HG02588 (cell line): ENCODE results near the gene PRICKLE2.

Experiments used
- ATAC-seq: cut with Tn5 transposase; IDR thresholded peaks from one replicate; pipeline ENCODE4 v1.9.1; 2021; ENCODE audit warnings: mild to moderate bottlenecking, moderate library complexity; ENCODE audit not compliant: unreplicated experiment

Gene PRICKLE2

DNA sequence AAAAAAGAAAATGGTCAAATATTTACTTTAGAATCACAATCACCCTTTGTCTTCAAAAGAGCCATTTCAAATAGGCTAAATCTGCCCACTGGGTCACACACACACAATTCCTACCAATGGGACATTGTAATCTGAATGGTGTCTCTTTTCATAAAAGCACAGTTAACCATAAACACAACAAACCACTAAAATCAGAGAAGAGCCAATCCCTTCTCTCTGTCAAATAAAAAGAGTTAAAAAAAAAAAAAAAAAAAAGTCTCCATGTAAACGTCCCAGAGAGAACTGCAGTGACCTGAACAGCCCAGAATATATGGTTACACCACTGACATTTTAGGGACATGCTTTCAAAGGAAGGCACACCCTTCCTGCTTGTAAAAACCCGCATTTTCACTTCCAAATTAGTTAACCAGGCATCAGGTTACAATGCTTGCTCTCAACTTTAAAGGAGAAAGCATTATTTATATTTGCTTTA is 63.7 kb downstream of the PRICKLE2 start:
- ATAC-seq = no peak

DNA sequence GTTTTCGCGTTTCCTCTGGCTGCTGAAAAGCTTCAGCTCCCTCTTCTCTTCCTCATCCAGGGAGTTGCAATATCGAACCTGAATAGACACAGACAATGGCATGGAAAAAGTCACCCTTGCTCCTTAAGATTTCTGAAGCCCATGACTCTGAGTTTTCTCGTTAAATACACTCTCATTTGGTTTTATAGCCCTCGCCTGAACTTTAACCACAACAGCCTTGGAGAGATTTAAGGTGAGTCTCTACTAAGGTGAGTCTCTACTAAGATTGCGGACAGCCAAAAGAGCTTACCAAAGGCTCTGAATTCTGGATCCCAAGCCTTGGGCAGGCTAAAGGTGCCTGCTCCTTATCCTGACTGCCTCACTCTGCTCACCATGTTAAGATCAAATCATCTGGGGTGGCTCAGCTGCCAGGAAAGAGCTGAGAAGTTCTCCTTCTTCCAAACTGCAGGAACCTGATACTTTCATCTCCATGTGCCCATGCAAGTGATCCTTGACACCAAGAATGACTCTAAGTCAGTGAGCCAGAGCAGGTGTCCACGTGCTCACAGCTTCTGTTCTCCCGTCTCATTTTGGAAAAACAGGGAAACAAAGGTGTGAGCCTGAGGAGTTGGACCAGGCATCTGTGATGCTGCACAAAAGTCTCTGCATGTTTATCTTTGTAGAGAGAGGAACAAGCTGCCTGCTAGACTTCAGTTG is 65.1 kb downstream of the PRICKLE2 start:
- no peak for ATAC-seq

DNA sequence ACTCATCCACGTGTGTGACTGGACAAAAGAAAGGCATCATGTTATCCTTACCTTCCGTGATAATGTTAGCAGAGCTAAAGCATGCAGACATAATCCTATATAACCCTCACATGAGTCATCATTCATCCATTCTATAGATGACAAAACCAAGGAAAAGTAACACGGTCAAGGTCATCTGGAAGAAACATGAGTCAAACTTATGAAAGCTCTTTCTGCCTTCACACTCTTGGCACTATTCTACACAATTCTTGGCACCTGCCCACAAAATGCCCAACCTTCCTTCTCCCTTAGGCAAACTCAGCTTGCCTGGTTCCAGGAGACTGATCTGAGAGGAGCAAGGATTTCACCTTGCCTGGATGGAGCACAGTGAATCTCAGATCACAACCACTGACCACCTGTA is 66.9 kb downstream of the PRICKLE2 start:
- no peak for ATAC-seq

DNA sequence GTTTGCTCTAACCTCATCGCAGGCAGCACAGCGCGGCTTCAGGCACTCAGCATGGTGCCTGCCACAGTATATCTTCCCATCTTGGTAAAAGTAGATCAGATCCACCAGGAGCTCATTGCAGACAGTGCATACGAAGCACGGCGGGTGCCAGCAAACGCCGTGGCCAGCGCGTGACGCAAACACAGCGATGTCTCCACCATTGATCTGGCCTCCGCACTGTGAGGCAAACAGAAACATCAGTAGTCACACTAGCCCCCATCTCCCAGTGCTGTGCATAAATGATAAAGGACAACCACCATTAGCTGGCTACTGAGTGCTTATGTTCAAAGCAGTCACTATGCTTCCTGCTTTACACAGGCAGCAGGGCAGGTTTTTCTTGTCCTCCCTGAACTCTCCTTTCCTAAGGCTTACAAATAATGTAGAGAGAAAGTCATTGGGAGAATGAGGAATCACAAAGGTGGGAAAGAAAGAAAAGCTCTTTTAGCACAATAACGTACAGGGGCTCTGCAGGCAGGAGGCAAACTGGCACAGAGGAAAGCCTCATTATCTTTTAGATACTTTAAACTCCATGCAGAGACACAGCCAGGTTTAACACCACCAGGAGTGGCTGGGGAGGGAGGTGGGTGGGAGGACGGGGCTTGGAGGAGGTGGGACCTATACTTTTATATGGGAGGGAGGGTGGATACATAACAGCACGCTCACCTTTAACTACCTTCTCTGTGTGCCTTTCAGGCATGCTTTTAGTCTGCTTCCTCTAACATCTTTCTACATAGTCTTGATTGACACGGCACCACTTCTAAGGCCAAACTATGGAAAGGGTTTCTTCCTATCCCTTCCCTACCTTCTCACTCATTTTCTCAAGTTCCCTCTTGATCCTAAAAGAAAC is 67.9 kb downstream of the PRICKLE2 start:
- no peak for ATAC-seq

DNA sequence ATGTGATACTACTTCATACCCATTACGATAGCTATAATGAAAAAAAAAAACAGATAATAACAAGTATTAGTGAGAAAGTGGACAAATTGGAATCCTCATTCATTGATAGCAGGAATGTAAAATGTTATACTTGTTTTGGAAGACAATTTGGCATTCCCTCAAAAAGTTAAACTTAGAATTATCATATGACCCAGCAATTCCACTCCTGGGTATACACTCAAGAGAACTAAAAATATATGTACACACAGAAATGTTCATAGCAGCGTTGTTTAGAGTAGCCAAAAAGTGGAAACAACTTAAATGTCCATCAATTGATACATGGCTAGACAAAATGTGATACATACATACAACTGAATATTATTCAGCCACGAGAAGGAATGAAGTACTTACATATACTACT is 69.9 kb downstream of the PRICKLE2 start:
- no peak for ATAC-seq

DNA sequence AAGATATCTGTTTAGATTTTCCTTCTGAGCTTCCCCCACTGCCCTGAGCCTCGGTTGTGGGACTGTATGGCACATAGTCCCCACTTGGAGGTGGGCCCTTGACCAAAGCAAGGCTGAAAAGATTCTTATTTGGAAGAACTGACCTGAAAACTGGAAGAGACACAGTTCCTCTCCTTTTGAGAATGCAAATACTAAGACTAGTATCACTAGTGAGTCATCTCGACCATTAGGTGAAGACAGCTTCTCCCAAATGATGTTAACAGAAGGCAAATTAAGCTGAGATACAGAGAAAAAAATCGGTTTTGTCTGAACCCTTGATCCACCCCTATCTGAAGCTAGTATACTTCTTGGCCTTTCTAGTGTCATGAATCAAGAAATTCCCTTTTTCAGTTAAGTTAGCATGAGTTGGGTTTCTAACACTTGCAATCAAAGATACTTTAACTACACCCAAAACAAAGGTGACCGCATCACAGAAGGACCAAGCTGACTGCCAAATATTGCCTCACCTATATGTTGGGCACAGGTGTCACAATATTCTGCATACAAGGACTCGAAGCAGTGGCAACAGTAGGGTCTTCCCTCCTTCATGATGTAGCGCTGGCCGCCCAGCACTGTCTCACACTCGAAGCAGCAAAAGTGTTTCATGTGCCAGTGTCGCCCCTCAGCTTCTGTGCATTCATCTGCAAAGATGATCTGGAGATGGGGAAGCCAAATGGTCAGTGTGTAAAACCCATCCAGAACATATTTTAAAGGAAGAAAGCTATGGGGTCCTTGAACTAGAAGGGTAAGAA is 72.4 kb downstream of the PRICKLE2 start:
- no peak for ATAC-seq

DNA sequence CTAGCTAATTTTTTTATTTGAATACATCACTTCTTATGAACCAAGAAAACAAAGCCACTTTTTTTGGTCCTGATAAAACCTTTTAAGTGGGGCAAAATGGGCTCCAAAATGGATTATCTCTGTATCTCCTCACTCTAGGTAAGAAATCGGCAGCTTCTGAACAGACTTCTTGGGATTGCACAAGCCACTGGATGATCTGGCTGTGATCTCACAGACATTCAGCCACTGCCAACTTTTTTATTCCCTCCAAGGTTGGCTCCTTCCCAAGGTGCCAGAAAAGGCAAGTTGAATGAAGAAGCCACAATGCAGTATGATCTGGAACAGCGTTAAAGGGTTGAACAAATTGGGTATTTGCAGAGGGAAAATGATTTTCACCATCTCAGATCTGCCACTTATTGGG is 73.2 kb downstream of the PRICKLE2 start:
- ATAC-seq = no peak

DNA sequence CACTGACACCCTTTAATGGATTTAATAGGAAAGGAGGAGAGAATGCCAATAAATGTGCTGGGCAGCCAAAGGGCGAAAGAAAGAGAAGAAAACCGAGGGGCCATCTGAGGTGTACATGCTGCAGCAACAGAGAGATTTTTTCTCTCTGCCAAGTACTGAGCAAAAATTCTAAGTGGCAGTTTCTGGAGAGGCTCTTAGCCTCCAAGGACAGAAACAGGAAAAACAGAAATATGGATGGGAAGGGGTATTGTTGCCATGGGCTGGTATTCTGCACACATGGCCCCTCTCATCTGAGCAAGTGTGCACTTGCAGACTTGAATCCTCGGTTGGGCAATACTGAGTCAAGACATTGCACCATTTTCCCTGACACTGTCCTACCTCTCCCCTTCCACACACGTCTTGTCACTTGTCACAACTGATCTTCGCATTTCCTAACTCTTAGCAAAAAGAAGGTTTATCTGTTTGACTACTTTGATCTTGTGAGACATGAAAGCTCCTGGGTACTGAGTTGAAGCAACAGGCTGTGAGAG is 73.9 kb downstream of the PRICKLE2 start:
- no peak for ATAC-seq

DNA sequence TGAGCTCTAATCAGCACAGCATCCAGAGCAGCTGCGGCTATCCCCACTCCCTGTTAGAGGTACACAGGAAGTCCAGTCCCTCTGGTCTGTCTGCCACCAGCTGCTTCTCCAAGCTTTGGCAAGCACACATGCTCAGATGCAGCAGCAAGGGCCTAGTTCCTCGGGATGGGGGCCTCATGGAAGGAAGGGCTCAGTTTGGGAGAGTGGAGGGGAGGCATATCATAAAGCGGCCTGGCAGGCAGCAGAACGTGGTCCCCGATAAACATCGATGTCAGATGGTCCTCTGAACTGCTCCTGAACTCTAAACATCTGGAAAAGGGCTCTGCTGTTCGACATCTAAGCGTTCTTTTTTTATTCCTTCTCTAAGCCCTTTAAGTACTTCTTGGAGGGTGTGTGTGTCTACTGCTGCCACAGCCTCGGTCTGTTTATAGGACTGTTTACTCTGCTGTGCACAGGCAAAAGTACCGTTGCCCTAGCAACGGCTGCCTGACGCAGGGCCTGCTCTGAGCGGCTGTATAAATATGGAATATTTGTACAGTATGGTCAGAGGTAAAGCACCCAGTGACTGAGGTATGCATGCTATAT is 74.6 kb downstream of the PRICKLE2 start:
- no peak for ATAC-seq

DNA sequence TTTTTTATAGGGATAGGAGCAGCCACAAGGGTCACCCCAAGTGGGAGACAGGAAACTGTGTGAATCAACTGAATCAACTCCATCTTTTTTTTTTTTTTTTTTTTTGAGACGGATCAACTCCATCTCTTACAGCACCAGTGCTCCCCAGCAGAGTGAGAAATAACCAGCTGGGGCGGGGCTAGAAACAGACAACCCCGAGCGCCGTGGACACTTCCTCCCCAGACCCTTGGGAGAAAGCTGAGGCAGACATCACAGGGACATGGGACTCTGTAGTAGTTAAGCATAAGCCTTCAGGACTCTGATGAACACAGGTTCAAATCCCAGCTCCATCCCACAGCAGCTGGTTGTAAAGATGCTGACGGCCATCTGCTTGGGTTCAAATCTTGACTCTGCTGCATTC is 75.4 kb downstream of the PRICKLE2 start:
- ATAC-seq = no peak

DNA sequence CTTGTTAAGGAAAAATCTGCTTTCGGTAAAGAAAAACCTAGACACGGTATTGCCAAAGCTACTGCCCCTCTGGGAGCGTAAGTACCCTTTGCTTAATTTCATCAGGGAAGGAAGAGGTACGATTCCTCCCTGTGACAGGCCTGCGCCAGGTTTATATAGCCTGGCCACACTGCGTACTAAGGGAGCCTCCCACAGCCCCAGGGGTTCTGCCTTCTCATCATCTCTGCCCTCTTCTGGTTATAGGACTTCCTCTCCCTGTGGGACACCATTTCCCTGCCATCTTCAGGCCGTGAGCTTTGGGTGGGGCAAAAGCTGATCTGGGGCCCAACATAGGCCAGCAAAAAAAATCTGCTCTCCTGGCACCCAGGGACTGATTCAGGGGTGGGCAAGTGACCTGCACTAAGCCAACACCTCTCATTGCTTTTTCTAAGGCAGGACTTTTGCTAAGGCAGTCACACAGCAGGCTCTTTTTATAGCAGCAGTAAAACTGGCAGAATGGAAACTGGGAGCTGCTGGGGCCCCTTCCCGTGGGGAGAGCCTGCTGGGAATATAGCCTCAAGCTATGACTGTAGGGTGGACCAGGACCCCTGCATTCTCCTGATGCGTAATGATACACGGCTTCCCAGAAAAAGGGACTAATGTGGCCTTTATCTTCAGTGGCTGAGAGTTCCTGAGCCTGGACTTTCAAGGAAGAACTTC is 76.2 kb downstream of the PRICKLE2 start:
- no peak for ATAC-seq

DNA sequence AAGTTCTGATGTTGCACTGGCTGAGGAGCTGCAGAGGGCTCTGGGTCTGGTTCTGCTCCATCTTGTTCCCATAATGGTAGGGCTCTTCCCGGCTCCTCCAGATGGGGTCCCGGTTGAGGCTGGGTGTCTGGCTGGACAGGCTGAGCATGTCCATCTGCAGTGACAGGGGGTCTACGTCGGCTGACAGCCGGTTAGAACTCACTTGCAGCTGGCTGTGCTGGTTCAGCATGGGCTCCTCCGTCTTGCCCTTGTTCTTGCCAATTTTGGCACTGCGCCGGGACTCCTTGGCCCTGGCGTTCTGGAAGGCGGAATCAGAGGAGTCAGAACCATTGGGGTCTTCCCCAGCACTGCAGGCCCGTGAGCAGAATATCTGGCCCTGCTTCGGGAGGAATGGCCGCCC is 78.1 kb downstream of the PRICKLE2 start:
- no peak for ATAC-seq

DNA sequence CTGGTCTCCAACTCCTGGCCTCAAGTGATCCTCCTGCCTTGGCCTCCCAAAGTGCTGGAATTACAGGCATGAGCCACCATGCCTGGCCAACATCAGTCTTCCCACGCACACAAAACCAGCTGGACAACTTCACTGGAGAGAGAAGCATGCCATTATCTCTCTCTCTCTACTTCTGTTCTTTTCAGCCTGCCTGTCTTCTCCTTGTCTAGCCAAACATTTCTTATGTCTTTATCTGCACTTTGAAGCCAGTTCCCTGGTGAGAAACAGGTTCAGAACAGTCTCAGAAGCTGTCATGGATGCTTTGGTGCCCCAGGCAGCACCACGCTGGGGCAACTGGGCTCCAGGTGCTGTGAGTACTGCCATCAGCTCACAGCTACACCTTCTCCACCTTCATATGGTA is 79.8 kb downstream of the PRICKLE2 start:
- ATAC-seq = no peak

DNA sequence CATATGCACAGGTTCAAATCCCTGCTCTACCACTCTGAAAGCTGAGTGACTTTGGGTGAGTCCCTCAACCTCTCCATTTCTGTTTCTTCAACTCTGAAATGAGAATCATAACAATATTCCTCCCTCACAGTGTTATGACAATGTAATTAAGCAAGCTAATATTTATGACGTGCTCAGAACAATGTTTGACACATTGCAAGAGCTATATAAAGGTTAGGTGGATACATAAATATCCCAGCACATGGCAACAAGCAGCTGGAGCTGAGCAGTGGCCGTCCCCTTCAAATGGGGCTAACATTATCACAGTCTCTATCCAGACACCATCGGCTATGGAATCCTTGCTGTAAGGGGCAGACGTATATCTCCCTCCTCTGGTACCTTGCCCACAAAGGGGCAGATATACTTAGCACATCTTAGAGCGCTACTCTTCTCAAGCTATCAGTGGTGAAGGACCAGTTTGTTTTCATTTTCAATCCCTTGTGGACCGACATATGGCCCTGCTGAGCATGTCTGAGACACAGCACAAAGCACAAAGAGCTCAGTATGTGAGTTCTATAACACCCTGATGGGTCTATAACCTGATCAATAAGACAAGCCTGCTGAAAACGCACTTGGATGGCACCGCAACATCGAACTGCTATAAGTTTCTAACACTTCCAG is 80.9 kb downstream of the PRICKLE2 start:
- no peak for ATAC-seq

DNA sequence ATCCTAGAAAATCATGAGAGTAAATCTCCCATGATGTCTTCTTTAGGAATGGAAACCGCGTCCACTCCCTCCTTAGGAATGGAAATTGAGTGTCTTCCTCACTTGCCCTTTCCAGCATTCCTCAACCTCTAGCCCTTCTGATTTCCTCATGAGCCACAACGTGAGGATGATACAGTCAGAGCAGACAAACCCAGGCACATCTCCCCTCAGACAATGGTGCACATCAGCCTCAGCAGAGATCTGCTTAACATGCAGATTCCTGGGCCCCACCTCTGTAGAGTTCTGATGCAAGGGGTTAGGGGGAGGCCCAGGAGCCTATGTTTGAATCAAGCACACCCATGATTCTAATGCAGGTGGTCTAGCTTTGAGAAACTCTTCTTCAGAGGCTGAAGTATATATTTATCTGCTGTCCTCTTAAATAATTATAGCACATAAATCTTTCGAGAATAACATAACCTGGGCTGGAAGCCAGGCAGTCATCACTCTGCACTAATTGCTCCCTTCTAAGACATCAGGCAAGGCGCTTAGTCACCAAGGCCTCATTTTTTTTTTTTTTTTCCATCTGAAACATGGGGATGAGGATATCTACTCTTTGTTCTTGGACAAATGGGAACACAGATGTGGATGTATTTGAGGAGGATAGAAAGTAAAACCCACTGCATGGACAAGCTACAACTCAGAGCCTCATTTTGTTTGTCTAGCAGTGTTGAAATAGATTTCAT is 81.7 kb downstream of the PRICKLE2 start:
- no peak for ATAC-seq

DNA sequence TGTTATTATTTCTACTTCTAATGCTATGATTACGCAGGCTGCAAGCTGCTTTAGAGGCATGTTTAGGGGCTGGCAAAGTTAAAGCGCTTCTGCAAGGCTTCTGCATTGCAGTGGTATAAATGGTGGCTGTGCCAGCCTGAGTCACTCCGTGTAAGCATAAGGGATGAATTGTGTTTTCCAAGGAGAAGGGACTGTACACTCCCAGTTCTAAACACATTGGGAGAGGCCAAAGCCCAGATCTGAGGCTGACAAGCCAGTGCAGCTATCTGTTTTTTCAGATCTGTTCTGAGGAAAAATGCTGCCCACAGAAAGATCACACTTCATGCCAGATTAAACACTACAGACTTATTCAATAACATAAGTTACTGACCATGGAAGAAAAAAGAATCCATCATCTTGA is 83.8 kb downstream of the PRICKLE2 start:
- no peak for ATAC-seq

DNA sequence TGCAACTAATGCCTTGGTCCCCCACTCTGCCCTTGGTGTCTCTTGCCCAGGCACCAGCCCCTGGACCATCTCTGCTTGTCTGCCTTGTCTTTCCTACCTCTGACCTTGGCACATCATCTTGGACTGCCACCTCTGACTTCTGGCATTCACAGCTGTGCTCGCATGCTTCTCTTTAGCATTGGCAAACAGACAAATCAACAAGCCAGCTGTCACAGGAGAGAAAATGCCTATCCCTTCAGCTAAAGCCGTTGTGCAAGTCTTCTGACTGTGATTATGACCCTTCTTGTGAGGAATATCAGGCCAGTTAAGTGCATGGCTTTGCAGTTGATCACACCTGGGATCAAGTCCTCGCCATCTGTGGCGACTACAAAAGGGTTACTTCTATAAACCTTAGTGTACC is 84.6 kb downstream of the PRICKLE2 start:
- ATAC-seq = no peak

DNA sequence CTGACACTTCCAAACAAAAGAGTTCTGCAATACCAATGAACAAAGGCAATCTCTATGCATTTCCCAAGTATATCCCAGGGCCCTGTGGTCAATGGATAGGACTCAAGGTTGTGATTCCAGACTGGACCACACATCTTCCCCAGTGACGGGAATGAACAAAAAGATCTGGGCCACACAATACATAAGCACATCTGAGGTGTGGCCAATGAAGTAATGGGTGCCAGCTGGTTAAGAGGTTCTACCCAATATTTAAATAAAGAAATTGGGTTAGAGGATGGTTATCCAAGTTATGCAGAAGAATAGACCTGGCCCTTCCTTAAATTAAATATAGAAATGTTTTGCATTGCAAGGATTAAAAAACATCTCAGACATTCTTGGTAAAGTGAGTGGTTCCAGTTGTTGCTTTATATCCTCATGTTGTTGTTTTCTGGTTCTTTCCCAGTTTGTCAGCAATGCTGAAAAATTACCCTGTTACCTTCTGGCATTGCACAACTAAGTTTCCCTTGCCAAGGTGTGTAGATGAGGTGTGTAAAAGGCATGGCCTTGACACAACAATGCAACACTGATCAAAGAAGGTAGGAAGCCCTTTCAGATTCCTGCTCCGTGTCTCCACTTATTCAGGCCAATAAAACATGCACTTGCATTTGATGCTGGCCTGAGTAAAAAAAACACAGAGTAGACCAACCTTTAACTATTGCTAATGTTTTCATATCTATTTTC is 86.5 kb downstream of the PRICKLE2 start:
- no peak for ATAC-seq
